ENCODE results near the gene PRUNE1.

PRUNE1 gene

GRCh38 chr1:151000408-151000807 lies 7.8 kb upstream of the PRUNE1 start:
- no peak overlapping the region for H3K4me3 ChIP-seq (ENCODE audit: low read length)
- TF ChIP-seq, protein P1, sequence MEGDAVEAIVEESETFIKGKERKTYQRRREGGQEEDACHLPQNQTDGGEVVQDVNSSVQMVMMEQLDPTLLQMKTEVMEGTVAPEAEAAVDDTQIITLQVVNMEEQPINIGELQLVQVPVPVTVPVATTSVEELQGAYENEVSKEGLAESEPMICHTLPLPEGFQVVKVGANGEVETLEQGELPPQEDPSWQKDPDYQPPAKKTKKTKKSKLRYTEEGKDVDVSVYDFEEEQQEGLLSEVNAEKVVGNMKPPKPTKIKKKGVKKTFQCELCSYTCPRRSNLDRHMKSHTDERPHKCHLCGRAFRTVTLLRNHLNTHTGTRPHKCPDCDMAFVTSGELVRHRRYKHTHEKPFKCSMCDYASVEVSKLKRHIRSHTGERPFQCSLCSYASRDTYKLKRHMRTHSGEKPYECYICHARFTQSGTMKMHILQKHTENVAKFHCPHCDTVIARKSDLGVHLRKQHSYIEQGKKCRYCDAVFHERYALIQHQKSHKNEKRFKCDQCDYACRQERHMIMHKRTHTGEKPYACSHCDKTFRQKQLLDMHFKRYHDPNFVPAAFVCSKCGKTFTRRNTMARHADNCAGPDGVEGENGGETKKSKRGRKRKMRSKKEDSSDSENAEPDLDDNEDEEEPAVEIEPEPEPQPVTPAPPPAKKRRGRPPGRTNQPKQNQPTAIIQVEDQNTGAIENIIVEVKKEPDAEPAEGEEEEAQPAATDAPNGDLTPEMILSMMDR (conservative IDR thresholded peaks at IDR 0.05; ENCODE audit: low read length): no peak
- no peak for DNase-seq (ENCODE audit: low read depth)

DNA sequence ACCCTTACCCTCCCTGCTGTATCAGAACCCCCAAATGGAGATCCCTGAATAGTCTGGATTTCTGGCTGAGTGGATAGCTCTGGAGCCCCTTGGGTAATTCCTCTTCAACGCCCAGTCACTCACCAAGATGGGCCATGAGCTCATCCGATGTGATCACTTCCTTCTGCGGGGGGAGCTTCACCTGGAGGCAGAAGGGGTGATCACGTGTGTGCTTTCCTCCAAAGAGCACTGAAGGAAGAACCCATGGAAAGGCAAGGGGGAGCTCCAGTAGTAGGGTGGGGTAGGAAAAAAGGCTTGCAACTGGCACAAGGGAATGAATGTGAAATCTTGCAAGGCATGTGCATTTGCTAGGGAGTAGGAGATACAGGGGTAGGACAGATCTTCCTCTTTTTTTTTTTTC lies 6.6 kb upstream of the PRUNE1 start:
- TF ChIP-seq, protein P1 (conservative IDR thresholded peaks at IDR 0.05; ENCODE audit: low read length): no peak

DNA sequence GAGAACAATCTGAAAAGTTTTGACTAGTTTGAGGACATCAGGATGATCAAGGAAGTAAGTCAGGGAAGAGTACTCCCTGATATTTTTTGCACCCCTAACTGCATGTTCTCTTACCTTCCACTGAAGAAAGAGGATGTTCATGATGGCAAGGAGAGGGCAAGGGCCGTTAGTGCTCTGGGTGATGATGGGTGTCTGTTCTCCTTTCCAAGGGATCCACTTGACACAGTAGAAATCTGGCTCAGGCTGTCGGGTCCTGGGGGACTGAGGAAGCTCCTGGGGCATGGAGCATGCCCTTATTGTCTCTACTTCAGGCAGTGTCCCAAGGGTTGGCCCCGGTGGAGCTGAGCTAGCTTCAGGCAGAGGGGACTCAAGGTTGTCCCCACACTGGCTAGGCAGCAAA lies 6.2 kb upstream of the PRUNE1 start:
- TF ChIP-seq, protein P1 (conservative IDR thresholded peaks at IDR 0.05; ENCODE audit: low read length): no peak
- H3K4me3 ChIP-seq (ENCODE audit: low read length): no peak overlapping the region
- DNase-seq (ENCODE audit: low read depth): no peak

More for the DNA sequence above, 6.6 kb upstream of the PRUNE1 start:
- H3K4me3 ChIP-seq (ENCODE audit: low read length): no peak overlapping the region
- no peak for DNase-seq (ENCODE audit: low read depth)

DNA sequence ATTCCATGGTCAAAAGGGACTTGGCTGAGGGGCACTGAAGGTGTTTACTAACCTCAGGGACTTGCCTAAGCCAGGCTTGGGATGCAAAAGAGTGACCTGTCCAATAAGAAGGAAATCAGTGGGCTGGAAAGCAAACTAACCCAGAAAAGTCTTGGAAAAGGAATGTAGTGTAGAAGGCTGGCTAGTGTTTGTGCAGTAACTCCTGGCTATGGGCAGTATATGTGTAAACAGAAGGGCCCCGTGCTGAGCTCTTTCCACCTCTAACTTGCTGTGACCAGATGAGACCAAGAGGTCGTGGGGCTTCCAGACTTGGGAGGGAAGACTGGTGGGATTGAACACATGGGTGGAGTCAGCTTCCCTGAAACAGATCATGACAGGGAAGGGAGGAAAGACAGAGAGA lies 5.6 kb upstream of the PRUNE1 start:
- TF ChIP-seq, protein P1 (conservative IDR thresholded peaks at IDR 0.05; ENCODE audit: low read length): no peak
- no peak for DNase-seq (ENCODE audit: low read depth)
- H3K4me3 ChIP-seq (ENCODE audit: low read length): no peak overlapping the region

GRCh38 chr1:151003180-151003579 lies 5.1 kb upstream of the PRUNE1 start:
- TF ChIP-seq, protein P1 (conservative IDR thresholded peaks at IDR 0.05; ENCODE audit: low read length): no peak
- no peak for DNase-seq (ENCODE audit: low read depth)
- H3K4me3 ChIP-seq (ENCODE audit: low read length): no peak overlapping the region

DNA sequence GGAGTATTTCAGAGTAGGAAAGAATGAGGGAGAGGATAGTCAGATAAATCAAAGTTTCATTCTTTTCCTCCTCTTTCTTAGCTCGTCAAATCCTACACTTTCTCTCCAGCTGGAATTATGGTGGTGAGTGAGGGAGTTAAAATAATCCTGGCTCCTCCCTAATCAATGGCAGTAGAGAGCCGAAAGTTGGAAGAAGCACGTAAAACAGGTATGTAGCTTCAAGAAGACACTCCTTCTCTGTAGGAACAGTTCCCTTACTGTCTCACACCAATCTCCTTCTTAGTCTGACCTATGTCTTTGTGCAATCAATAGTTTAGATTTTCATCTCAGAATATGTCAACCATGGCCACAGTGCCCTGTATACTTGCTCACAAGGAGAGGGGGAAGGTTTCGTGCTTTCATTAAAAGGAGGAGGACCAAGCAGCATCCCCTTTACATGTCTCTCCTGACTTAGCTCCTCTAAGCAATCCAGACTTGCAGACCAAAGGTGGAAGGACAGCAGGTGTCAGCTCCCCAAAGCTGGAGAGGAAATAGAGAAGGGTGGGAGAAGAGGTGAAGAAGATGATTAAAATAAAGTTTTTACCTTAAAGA lies 2.4 kb upstream of the PRUNE1 start:
- DNase-seq (ENCODE audit: low read depth): no peak
- peak overlapping the region; percentile 78 for H3K4me3 ChIP-seq (ENCODE audit: low read length)
- TF ChIP-seq, protein P1 (conservative IDR thresholded peaks at IDR 0.05; ENCODE audit: low read length): no peak

DNA sequence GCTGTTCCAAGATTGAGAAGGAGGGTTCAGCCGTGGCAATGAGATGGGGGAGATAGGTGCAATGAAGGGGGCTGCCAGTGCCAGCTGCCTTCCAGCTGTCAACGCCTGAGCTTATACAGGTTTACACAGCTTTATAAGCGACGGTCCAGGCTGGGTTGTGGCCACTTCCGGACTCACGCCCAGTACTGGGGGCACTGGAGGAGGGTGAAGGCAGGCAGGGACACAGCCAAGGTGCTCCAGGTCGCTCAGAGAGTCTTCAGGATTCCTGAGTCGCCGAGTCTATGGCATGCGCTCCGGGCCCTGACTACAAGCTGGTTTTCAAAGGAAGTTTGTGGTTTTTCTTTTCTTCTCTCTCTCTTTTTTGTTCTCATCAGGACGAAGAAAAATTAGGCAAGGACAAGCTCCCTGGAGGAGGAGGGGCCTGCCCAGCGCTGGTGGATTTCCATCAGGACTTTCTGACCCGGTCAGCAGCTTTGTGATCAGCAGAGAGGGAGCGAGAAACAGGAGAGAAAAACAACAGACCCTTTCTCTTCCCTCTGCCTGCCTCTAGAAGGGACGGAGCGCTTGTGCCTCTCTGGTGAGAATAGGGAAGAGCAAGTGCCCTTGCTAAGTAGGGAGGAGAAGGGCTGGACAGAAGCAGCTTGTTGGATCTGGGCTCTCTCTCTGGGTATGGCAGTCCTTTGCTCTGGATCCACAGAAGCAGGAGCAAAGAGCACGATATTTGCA lies 1.8 kb upstream of the PRUNE1 start, which contains the start of gene MINDY1:
Gene MINDY1, minus strand, starts transcription at position 576 of the 726 bp plus-strand sequence. CDS start 4,285 bp downstream, outside the sequence.
- peak within 1 kb of the TSS; percentile 78 for H3K4me3 ChIP-seq (ENCODE audit: low read length)
- DNase-seq (ENCODE audit: low read depth): peak; percentile 87

More for the DNA sequence above, 1.8 kb upstream of the PRUNE1 start, which contains the start of gene MINDY1:
- TF ChIP-seq, protein P1 (conservative IDR thresholded peaks at IDR 0.05; ENCODE audit: low read length): peak; percentile 75

Data from AG10803 (cell line).